Fibroblast of pulmonary artery (primary cell): ENCODE data around the gene DCLK1.

Experiments used
- DNase-seq: peaks from one replicate; pipeline ENCODE4 v3.0.0-alpha.2; 2010; ENCODE audit warnings: low read depth
- H3K4me3 ChIP-seq: replicated peaks from 2 replicates; pipeline ENCODE4 v1.5.1; 2011; ENCODE audit warnings: low read depth, mild to moderate bottlenecking, control low read depth, low read length, moderate library complexity
- TF ChIP-seq, protein P1 (sequence below): IDR thresholded peaks from 2 replicates; pipeline ENCODE4 v1.5.1; 2011; ENCODE audit warnings: mild to moderate bottlenecking, control low read depth, low read length, inconsistent platforms; ENCODE audit errors: missing control alignments

The DCLK1 gene

DNA sequence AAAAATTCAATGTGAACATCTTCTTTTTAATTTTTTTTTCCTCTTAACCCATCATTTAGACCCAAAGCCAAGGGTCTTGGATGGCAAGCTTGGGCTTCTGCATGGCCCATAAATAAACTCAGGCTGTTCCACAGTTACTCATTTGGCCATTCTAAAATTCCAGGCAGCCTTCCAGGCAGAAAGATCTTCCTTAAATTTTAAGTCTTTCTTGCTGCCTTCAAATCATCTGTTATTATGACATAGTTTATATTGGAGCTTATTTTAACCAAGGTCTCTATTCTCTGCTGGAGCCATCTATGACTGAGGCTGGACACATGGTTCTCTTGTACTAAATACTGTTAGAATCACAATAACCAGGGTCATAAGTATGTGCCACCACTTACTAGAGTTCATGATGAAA, 337.4 kb downstream of the DCLK1 start:
- TF ChIP-seq, protein P1, sequence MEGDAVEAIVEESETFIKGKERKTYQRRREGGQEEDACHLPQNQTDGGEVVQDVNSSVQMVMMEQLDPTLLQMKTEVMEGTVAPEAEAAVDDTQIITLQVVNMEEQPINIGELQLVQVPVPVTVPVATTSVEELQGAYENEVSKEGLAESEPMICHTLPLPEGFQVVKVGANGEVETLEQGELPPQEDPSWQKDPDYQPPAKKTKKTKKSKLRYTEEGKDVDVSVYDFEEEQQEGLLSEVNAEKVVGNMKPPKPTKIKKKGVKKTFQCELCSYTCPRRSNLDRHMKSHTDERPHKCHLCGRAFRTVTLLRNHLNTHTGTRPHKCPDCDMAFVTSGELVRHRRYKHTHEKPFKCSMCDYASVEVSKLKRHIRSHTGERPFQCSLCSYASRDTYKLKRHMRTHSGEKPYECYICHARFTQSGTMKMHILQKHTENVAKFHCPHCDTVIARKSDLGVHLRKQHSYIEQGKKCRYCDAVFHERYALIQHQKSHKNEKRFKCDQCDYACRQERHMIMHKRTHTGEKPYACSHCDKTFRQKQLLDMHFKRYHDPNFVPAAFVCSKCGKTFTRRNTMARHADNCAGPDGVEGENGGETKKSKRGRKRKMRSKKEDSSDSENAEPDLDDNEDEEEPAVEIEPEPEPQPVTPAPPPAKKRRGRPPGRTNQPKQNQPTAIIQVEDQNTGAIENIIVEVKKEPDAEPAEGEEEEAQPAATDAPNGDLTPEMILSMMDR: no peak
- no peak overlapping the region for H3K4me3 ChIP-seq
- no peak for DNase-seq

DNA sequence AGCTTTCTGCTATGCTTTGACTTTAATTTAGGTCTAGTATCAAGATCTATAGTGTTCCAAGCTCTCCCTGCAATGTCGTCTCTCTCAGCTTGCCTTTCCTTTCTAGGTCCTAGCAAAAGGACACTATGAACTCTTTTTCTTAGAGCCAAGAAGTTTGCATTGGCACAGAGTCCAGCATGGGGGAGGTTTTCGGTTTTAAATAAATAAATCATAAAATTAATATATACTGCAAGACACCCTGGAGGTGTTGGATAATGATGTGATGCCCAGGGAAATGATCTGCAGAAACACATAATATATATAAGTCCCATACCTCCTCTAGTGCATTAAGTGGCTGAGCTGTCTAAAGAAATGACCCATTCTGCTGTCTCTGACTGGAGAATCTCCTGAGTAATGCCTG, 338.3 kb downstream of the DCLK1 start:
- no peak for DNase-seq
- TF ChIP-seq, protein P1: no peak
- no peak overlapping the region for H3K4me3 ChIP-seq

DNA sequence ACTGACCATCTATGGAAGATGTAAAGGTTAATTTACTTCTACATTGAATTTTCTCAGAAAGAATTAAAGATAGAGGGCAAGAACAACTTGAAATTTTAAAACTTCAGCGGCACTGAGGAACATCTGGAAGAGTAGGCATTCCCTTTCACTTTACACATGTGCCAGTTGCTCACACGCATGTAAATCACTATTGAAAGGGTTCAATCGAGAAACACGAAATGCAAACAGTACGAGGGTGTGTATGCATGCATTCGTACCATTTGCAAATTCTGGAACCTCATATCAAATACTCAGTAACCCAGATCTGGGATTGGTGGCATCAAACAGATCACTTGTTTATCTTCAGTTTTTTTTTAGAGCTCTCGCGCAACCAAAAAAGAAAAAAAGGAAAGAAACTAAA, 339.2 kb downstream of the DCLK1 start:
- TF ChIP-seq, protein P1: no peak
- H3K4me3 ChIP-seq: no peak overlapping the region
- no peak for DNase-seq

DNA sequence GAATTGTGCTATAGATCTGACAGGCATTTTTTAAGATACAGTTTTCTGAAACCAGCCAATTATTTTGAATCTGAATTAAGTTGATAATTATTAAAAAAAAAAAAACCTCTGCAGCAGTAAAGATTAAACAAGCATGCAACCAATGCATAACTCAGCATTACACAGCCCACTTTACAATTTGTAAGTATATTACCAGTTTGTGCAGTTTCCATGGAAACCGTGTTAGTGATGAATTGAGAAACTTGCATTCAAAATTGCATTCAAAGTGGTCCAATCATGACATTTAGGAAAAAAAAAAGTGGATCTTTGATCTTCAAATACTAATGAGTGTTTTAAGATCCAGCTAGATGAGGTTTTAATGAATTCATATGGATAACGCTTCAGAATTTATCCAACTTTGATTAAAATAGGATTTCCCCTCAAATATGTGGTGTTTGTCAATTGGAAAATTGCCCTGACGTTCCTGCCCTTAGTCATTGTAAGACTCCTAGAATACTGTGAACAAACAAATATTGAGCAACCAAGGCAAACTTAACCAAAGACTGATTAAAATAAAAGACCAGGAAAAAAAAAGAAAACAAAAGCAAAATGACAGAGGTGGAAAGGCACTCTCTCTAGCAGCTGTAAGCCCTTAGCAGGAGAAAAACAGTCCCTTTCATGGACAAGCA, 339.9 kb downstream of the DCLK1 start:
- no peak overlapping the region for H3K4me3 ChIP-seq
- TF ChIP-seq, protein P1: no peak
- peak; percentile 84 for DNase-seq

DNA sequence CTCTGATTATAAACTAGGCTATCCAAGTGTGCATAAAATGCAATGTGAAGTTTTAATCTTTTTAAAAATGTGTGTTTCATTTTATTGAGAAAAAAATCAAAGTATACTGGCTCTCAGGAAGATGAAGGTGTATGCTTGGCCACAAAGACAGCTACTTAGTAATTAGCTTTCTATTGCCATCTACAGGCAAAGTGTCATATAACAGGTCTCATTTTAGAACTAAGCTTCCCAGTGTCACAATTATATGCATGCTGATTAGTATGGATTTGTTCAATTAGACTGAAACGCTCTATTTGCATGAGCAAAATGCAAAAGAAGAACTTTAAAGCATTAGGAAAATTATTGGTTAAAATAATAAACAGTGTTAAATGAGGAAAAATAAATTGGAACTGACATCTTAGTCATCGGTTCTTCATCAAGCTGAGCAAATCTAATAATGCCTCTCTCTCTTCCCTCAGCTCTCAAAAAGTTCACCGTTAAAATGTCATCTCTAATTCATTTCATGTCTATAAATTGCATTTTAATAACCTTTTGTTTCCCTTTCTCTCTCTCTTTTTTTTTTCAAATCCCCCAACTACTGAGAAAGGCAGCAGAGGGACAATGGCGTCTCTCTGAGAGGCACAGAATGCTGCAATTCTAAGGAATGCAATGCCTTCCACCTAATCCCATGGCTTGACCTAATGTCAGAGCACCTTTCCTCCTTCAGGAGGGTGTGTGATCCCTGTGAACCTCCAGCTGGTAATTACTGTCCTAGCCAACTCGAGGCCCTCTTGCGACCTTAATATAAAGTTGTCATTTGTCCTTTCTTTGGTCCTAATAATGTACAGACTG, 341.6 kb downstream of the DCLK1 start:
- TF ChIP-seq, protein P1: peak; percentile 66
- DNase-seq: peak; percentile 69

DNA sequence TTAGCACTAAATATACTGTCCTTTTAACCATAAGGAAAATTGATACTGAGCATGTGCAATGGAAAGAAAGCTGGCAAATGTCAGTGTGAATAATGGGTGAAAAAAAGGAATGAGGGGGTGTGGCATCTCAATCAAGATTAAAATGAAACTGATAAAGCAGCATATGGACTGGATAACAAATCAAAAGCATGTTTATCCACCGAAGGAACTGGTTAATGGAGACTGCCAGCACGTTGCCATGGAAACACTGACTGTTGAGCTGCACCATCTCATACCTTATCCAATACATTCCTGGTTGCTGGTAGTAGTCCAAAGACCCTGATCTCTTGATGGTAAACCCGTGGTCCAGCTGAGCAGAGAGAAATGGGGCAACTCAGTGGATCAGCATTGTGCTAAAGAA, 343.2 kb downstream of the DCLK1 start:
- DNase-seq: peak; percentile 15
- no peak overlapping the region for H3K4me3 ChIP-seq
- TF ChIP-seq, protein P1: no peak

More for the DNA sequence above, 341.6 kb downstream of the DCLK1 start:
- H3K4me3 ChIP-seq: no peak overlapping the region
